ENCODE measurements around the gene NRSN2.

GRCh38 chr20:375265-375889 lies 28.5 kb downstream of the NRSN2 start:
- no peak for TF ChIP-seq CEBPB (IDR thresholded peaks at IDR 0.05)
- TF ChIP-seq TAF1 (IDR thresholded peaks at IDR 0.05; ENCODE audit: low read depth) = no peak
- TF ChIP-seq REST (IDR thresholded peaks at IDR 0.05; ENCODE audit: low read depth) = no peak
- no peak for TF ChIP-seq NFIC (IDR thresholded peaks at IDR 0.05)
- no peak for TF ChIP-seq RAD21 (IDR thresholded peaks at IDR 0.05; ENCODE audit: low read depth)
- no peak for TF ChIP-seq TCF12 (IDR thresholded peaks at IDR 0.05; ENCODE audit: low read depth)

Measured in Ishikawa (cell line).